Hematopoietic multipotent progenitor cell treated with erythropoietin and hydrocortisone succinate and interleukin-3 and kit ligand, for 15 days (in vitro differentiated cells): Measurements from ENCODE around the gene VMP1.
"Not testable (repeated sequence)": the region's sequence is repeated elsewhere in the genome, so short reads cannot be mapped to it uniquely, and the experiment has no call there.

Source experiments
- DNase-seq: peaks from one replicate; pipeline ENCODE4 v3.0.0-alpha.2; 2015; ENCODE audit warnings: low spot score

VMP1 gene

DNA sequence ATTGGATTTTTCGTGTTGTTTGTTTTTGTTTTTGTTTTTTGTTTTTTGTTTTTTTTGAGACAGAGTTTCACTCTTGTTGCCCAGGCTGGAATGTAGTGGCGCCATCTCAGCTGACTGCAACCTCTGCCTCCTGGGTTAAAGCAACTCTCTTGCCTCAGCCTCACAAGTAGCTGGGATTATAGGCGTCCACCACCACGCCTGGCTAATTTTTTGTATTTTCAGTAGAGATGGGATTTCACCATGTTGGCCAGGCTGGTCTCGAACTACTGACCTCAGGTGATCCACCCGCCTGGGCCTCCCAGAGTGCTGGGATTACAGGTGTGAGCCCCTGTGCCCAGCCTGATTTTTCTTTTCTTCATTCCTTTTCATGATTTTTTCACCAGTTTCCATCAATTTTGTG lies 73.1 kb downstream of the VMP1 start:
- not testable (repeated sequence) for DNase-seq

DNA sequence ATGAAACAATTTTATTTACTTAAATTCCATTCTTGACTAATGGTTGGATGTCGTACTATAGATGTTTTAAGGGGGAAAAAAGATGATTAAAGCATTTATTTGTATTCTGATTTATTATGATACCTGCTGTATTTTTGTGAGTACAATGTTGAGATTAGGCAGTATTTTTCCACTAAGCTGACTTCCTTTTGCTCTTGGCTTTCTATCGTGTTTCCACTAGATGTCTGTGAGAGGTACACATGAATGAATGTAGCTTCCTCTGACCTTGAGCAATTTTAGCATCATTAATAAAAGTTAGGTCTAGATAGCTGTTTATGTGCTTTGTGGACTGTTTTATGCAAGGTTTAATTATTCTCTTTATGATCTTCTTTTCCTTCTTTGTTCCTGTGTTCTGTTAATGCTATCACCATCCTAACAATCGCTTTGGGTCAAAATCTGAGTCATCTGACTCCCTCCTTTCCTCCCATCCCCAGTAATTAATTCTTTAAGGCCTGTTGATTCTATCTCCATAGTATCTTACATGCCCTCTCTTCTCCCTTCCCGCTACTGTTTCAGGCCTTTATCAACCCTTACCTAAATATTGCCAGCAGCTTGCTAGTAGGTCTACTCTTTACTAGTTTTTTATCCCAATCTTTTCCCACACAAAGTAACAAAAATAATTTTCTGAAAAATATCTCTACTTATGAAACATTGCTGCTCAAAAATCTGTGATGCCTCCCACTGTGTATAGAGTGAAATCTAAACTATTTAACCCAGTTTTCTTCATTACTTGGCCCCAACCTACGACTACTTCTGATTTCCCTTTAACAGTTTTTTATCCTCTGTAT lies 76.0 kb downstream of the VMP1 start:
- no peak for DNase-seq

DNA sequence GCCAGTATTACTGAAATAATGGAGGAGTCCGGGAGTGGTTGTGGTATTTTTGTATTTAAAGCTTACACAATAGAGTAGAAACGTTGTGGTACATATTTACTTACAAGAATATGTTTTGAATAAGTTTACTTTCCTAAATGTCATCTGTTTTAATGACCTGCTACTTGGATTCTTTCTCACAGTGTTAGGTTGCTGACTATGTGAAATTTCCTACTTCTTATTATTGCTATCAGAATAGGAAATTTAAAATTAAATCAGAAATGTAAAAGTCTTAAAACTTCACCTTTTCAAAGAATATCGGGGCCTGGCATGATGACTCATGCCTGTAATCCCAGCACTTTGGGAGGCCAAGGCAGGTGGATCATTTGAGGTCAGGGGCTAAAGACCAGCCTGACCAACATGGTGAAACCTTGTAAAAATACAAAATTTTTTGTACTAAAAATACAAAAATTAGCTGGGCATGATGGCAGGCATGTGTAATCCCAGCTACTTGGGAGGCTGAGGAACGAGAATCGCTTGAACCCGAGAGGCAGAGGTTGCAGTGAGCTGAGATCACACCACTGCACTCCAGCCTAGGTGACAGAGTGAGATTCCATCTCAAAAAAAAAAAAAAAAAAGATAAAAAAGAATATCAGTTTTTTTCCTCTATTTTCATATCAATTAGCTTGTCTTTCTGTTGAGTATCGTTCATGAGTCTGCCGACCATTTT lies 77.8 kb downstream of the VMP1 start:
- peak; percentile 23 for DNase-seq

DNA sequence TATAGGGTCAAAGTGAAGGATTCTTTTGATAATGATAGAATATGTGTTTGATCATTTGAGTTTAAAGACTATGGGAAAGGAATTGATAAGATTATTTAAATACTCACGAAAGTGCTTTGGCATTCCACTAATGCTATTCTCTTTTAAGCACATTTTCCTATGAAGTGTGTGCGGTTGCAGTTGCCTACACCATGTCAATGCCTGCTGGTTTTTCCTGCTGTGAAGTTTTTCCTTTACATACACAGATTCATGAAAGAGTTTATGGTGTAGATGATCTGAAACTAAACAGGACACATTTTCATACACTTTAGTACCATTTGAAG lies 78.7 kb downstream of the VMP1 start:
- DNase-seq, result no peak

DNA sequence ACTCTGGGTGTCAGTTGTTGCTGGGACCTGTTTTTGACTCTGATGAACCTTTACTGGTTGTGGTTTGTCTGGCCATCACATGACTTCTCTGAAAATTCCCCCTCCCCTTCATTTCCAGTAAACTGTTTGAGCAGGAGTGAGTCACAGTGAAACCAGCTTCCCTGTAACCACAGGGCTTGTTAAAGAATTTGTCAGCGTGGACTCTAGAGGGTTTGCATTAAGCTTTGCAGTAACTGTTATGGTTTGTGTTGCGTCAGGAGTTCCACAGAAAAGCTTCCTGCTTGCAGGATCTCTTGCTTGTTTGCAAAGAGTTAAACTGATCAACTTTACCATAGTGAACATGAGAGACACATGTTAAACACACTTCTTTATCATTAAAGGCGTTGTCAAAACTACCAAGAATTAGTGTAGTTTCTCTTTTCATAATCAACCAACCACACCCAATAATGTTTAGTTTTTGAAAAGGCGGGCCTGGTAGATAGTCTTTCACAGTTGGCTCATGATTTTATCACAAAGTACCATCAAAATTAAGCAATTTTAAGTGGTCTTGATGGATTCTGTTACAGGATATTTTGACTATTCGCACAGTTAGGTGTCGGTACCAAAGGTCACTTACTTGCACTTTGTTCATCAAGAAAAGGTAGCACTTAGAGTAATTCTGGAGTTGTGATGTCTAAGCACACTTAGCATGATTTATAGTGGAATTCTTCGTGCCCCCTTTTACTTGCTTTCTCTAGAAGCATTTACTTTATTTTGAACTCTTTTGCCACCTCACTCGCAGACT lies 79.3 kb downstream of the VMP1 start:
- DNase-seq, result peak; percentile 86

DNA sequence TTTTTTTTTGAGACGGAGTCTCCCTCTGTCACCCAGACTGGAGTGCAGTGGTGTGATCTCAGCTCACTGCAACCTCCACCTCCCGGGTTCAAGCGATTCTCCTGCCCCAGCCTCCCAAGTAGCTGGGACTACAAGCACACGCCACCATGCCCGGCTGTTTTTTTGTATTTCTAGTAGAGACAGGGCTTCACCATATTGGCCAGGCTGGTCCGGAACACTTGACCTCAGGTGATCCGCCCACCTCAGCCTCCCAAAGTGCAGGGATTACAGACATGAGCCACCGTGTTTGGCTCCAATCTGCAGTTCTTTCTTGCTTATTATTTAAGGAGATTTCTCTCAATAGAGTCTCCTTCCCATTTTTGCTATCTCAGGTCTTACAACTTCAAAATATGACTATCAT lies 82.4 kb downstream of the VMP1 start:
- not testable (repeated sequence) for DNase-seq

DNA sequence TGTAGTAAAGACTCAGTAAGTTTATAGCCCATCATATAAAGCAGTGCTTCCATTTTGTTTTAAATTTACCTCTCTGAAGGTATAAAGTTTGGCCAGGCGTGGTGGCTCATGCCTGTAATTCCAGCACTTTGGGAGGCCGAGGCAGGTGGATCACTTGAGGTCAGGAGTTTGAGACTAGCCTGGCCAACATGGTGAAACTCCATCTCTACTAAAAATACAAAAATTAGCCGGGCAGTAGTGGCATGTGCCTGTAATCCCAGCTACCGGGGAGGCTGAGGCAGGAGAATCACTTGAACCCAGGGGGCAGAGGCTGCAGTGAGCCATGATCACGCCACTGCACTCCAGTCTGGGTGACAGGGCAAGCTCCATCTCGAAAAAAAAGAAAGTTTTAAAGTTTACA lies 83.0 kb downstream of the VMP1 start:
- DNase-seq, result not testable (repeated sequence)

DNA sequence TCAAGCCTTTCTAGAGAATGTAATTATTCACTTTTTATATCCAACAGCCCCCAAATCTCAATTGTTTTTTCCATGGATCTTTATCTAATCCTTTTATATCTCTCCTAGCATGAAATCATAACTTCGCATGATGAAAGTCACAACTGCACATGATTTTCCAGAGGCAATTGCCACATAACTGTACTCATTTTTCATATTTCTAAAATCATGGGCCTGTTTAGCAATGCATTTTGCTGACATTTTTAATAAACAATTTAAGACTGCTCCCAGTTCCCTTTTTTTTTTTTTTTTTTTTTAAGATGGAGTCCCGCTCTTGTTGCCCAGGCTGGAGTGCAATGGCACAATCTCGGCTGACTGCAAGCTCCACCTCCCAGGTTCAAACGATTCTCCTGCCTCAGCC lies 83.5 kb downstream of the VMP1 start:
- DNase-seq, result no peak

DNA sequence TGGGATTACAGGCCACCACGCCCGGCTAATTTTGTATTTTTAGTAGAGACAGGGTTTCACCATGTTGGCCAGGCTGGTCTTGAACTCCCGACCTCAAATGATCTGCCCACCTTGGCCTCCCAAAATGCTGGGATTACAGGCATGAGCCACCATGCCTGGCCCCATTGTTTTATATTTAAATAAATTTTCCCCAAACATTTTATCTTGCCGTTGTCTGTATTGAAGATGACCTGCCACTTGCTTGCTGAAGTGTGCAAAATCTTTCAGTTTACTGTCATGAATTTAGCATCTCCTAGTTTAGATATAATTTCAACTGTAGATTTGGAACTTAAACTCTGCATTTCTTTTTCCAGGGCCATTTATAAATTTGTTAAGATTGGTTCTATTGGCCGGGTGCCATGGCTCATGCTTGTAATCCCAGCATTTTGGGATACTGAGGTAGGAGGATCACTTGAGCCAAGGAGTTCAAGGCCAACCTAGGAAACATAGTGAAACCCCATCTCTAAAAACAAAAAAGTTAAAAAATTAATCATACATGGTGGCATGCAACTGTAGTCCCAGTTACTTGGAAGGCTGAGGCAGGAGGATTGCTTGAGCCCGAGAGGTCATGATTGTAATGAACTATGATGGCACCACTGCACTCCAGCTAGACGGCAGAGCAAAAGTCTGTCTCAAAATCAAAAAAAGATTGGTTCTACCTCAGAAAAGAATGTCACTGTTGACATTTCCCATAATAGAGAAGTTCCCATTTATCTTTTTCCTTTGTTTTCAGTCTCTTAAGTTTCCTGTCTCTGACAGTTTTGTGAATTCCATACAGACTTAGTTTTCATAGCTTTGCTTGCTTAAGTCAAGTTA lies 84.4 kb downstream of the VMP1 start:
- DNase-seq, result no peak

DNA sequence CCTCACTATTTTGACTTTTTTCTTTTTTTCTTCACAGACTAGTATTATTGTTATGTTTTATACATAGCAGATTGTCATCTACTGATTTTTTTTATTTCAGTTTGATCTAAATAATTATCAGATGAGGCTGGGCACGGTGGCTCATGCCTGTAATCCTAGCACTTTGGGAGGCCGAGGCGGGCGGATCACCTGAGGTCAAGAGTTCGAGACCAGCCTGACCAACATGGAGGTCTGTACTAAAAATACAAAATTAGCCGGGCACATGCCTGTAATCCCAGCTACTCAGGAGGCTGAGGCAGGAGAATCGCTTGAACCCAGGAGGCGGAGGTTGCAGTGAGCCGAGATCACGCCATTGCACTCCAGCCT lies 85.0 kb downstream of the VMP1 start:
- DNase-seq, result not testable (repeated sequence)

DNA sequence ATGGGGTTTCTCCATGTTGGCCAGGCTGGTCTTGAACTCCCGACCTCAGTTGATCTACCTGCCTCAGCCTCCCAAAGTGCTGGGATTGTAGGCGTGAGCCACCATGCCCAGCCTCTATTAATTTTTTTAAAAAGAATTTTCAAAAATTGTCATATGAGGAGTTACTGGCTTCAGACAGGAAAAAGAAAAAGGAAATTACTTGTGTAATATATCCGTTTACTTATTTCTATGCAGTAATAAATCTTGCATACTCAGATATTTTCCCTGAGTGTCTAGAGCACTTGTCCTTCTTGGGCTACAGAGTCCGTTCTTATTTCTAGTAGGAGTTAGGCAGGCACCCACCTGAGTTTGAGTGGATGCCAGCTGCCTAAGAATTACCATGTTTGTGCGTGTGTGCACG lies 85.8 kb downstream of the VMP1 start:
- no peak for DNase-seq

DNA sequence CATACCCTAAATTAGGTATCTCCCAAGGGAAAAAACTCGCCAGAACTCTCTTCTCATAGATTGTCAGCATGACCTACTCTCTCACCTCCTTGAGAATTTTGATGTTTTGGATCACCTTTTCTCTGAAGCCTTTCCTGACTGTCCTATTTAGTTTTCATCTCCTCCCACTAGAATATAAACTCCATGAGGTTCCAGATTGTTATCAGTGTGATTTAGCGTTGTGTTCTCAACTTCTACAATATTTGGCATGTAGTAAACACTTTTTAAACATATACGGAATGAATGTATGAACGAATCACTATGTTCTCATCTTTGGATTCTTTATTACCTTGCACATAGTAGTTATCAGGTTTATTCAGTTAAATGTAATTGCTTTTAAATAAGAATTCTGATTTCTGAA lies 88.7 kb downstream of the VMP1 start:
- DNase-seq, result no peak

DNA sequence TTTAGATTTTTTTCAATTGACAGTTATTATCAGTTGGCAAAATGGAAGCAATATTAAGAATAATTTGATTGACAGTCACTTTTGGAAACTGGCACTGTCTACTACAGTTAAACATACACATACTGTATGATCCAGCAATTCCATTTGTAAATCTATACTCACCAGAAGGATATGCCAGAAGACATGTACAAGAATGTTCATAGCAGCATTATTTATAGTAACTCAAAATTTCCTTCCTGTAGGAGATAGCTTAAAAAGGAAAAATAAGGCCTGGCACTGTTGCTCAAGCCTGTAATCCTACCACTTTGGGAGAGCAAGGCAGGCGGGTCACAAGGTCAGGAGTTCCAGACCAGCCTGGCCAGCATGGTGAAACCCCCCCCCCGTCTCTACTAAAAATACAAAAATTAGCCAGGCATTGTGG lies 89.3 kb downstream of the VMP1 start:
- no peak for DNase-seq

DNA sequence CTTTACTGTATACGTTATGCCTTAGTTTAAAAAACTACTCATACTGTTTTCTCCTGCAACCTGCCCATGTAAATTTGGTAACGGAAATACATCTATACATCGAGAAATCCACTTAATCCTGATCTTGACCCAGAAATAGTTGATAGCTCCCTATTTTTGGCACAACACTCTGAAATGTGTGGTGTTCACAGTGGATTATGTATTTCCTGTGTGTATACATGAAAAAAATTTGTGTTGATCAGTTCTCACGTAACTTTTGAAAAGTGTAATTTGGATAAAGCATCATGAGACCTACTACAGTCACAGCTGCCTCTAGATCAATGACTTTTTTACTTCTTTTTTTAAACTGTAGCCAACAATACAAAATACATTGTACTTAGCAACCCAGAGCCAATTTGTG lies 90.7 kb downstream of the VMP1 start:
- DNase-seq, result no peak

DNA sequence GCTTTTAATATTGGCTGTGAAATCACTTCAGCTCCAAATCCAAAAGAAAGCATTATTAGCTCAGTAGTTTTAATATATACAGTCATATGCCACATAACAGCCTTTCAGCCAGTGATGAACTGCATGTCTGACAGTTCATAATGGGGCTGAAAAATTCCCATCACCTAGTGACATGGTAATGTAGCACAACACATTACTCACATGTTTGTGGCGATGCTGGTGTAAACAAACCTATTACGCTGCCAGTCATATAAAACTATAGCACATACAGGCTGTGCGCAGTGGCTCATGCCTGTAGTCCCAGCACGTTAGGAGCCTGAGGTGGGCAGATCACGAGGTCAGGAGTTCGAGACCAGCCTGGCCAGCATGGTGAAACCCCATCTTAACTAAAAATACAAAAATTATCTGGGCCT lies 93.1 kb downstream of the VMP1 start:
- no peak for DNase-seq

DNA sequence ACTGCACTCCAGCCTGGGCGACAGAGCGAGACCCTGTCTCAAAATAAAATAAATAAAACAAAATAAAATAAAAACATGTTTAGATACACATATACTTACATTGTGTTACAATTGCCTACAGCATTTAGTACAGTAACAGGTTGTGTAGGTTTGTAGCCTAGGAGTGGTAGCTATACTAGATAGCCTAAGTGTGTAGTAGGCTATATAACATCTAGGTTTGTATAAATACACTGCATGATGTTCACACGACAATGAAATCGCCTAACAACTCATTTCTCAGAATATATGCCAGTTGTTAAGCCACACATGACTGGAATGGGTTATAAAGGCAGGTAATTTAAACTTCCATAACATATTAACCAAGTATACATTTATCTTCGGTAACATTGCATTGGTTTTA lies 94.7 kb downstream of the VMP1 start:
- DNase-seq, result no peak

DNA sequence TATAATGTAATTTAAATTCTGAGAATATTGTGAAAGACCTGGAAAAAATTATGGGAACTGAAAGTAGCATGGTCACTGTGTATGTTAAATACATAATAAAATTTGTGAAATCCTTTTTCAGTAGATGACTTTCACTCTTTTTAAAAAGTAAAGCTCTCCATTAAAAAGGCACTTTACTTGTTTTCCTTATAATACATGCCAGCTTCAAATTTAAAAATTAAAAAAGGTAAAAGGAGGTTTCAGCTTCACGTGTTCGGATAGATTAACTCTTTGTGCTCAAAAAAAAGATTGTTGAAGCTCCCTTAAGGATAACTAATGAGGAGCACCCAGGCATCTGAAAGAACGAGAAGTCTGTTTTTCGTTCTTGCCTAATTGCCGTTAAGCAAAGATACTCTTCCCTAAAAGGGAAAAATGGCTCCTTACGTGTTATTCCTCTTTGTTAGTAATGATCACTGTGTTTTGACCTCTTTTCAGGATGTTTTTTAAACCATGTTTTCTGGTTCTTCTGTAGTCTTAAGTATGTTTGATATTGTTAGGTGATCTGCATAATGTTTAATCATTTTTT lies 97.5 kb downstream of the VMP1 start:
- no peak for DNase-seq

DNA sequence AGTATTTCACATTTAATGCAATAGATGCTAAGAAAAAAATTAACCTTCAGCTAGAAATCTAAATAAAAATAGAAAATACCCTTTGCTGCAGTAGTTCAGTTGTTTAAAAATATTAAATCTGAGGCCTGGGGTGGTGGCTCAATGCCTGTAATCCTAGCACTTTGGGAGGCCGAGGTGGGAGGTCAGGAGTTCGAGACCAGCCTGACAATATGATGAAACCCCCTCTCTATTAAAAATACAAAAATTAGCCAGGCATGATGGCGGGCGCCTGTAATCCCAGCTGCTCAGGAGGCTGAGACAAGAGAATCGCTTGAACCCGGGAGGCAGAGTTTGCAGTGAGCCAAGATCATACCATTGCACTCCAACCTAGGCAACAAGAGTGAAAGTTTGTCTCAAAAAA lies 98.9 kb downstream of the VMP1 start:
- DNase-seq, result not testable (repeated sequence)

DNA sequence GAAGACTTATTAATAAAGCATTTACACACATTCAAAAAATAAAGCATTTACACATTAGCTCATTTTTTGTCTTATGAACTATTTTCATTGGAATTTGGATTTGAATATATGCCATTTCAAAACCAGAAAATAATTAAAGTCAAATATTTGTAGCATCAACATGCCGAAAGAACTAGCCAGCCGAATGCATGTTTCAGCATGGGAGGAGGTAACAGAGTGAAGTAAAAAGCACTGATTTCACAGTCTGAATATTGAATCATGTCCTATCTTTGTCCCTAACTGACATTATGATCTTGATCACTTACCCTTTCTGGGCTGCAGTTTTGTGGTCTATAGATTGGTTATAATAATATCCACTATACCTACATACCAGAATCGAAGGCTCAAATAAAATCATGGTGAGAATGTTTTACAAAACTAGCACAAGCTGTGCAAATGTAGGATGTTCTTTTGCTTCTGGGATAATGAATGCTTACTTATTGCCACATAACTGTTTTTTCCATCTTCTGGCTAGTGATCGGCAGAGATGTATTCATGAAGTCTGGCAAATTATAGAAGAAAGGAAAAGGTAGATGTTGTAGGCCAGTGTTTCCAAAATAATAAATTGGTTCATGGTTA lies 100.5 kb downstream of the VMP1 start:
- DNase-seq, result no peak

DNA sequence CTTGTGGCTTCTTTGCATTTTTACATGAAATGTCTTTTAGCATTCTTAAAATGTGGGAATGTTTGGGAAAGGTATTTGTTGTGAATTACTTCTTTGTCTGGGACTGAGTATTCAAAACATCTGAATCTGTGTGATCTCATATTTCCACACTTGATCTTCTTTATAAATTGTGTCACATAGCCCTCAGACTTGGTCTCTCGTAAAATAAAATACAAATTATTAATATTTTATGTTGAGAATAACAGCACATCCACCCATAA lies 103.4 kb downstream of the VMP1 start:
- DNase-seq, result no peak

DNA sequence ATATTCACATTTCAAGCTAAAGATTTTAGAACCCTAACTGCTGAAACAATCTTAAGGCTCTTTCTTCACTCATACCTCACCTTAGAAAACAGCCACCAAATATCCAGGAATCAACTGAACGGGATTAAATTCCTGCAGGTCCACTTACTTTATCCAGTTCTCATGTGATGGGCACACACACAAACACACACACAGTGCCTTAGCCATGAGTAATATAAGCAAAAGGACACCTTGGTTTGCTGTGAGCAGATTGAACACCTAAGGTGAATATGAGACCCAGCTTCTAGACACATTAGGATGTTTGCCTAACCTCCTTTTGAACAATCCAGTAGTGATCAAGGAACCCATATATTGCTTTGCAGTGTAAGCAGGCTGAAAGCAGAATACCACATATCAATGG lies 103.8 kb downstream of the VMP1 start:
- DNase-seq, result no peak

DNA sequence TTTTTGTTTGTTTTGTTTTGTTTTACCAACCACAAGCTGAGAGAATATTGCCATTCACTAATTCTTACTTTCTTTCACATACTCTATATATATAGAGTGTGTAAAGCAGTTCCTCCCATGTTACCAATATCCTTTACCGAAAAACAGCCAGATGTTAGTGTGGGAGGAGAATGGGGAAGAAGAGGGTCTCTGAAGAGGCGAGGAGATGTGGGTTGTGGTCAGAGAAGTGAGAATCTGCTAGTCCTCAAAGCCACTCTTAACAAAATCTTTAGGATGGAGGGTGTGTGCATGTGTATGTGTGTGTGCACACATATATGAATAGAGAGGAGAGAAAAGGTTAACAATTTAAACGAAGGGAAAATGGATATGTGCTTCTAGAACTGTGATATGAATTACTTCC lies 104.7 kb downstream of the VMP1 start:
- no peak for DNase-seq
